ENCODE measurements around the gene DIPK1C.

The DIPK1C gene

GRCh38 chr18:74451148-74451547 is 6.0 kb downstream of the DIPK1C start:
- no peak for DNase-seq (ENCODE audit: low spot score)

- no peak for DNase-seq (ENCODE audit: low spot score)
These were observed 6.5 kb downstream of the DIPK1C start for GRCh38 chr18:74450626-74451025.

- no peak for DNase-seq (ENCODE audit: low spot score)
These were observed 9.5 kb downstream of the DIPK1C start for GRCh38 chr18:74447404-74448152.

DNA sequence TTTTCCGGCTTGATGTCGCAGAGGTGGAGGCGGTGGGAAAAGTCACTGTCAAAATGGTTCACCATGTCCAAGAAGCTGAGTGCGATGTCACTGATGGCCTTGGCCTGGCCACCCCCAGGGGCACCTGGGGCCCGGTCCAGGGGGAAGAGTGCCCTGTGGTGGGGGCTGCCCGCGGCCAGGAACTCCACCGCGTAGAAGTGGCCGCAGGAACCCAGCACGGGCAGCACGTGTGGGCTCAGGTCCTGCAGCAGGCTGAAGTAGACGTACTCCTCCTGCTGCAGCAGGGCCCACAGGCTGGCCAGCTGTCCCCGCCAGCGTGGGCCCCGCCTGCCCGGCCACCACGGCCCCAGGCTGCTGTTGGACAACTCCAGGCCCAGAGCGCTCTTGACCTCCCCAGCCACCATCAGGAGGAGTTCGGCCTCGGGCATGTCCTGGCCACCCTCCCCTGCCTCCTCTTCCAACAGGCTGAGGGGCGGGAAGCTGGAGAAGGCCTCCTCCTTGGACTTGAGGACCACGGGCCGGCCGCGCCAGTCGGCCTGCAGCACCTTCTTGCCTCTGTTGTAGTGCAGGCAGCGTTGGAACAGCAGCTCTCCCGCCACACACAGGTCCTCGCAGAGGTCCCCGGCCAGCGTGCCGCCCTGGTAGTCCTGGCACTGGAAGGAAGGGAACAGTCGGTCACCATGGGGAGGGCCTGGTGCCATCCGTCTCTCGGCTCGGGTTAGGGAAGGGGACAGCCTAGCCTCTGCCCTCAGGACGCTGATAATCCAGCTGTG is 10.3 kb downstream of the DIPK1C start:
- DNase-seq (ENCODE audit: low spot score), result no peak

DNA sequence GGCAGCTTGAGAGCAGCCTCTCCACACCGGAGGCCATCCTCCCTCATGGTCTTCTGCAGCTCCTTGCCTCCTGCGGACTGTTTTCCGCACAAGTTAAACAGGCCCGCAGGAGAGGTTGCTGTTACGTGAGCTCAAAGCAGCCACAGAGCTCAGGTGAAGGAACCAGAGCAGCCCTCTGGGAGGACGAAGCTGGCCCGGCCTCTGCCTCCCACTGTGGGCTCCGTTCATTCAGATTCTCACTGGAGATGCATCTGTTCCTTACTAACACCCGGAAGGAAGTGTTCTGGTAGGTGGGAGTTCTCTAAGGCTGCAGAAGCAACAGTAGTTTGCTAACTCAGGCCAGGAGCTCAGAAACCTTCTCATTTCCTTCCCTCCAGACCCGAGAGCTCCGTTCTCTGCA is 10.9 kb downstream of the DIPK1C start:
- DNase-seq (ENCODE audit: low spot score), result no peak

DNA sequence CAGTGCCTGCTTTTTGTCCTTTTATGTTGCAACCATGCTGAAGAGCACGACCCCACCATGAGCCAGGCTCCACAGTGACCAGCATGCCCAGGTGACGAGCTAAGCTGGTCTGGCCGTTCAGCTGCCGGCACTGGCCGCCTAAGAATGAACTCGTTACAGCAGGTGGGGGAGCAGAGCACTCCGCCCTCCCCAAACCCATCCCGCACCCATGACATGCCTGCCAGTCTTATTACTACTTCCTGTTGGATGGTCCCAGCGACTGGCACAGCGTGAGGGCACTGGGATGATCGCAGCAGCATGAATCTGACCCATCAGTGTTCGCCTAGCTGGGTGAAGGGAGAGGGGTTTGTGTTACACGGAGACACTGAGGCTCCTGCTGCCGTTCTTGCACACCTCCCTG is 11.5 kb downstream of the DIPK1C start:
- no peak for DNase-seq (ENCODE audit: low spot score)

DNA sequence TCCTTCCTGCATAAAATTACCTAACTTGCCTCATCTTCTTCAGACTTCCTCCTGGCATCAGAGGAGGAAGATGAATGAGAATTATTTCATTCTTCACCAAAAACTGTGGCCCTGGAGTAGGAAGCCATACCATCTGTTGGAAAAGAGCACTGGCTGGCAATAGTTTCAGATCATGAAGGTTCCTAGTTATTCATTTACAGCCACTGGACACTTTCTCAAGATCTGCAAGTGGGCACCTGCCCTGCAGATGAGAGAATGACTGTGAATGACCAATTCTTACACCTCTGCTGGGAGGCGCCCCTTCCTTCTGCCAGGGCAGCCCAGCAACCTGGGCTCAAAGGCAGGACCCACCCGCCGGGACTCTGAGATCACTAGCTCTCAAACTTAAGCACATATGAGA is 13.0 kb downstream of the DIPK1C start:
- DNase-seq (ENCODE audit: low spot score), result no peak

- DNase-seq (ENCODE audit: low spot score), result no peak
These were observed 16.2 kb downstream of the DIPK1C start for GRCh38 chr18:74440808-74441427.

DNA sequence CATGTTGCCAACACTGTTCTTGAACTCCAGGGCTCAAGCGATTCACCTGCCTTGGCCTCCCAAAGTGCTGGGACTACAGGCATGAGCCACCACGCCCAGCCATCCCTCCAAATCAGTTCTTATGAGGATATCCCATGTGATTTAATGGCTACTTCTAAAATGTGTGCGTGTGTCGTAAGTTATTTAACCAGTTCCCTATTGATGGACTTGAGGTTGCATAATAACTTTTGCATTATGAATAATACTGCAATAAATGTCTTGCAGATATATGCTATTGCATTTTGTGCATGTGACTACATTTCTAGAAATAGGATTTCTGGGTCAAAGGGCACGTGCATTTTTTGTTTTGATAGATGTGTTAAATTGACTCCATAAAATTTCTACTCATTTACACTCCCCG is 19.0 kb downstream of the DIPK1C start:
- DNase-seq (ENCODE audit: low spot score), result no peak

- DNase-seq (ENCODE audit: low spot score), result no peak
These were observed 20.8 kb downstream of the DIPK1C start for GRCh38 chr18:74436158-74436769.

DNA sequence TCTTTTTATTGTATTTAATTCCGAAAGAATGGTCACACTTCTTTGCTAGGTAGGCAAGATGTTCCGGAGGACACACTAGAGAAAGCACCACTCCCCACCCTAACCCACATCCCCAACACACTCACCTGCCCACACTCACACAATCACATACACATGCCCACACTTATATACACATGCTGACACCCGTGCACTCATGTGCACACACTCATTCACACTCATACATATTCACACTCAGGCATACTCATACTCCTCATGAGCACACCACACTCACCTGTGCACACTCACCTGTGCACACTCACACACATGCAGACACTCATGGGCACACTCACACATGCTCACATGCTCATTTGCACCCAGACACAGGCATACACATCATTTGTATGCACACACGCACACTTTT is 21.4 kb downstream of the DIPK1C start:
- DNase-seq (ENCODE audit: low spot score), result no peak

DNA sequence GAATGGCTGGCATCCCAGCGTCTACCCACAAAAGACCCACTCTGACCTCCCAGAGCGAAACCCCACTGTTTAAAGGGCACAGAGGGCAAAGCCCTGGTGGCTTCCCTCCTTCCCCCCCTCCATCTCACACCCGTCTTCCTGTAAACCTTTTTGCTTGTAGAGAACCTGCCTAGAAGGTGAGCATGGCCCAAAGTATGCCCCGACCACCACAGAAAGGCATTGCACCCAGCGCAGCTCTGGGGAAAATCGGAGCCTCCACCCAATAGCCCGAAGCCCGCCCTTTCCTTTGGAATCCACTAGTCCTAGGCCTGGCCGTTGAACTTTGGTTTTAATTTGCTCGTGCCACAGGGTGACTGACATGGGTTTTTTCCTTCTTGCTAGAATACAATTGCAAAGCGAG is 22.6 kb downstream of the DIPK1C start:
- DNase-seq (ENCODE audit: low spot score), result no peak

DNA sequence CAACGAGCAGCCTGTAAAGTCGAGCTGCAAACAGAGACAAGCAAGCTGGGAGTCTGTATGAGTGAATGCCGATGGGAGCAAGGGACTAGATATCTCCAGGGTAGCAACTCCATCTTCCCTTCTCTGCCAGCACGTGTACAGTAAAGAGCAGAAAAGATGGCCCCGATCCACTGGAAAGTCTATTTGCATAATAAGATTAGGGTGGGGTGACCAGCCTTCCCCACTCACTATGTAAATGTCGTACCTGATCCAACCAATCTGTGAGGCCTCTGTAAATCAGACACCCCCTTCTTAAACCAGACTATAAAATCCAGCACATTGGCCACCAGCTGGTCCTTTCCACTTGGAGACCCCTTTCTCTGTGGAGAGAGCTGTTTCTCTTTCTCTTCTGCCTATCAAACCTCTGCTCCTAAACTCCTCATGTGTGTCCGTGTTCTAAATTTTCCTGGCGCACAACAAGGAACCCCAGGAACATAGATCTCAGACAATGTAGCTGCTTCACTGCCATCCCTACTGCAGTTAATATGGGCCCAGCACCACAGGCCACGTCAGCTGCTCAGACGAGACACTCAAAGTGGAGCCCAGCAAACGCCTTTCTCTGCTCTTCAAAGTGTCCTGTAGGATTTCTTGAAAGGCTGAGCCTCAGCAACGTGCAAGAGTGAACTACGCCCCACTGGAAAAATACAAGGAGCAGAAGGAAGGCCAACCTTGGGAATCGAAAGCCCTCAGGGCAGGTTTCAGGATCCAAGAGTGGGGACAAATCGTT is 26.1 kb downstream of the DIPK1C start:
- no peak for DNase-seq (ENCODE audit: low spot score)

- no peak for DNase-seq (ENCODE audit: low spot score)
These were observed 26.9 kb downstream of the DIPK1C start for GRCh38 chr18:74430231-74430630.

- no peak for DNase-seq (ENCODE audit: low spot score)
These were observed 28.0 kb downstream of the DIPK1C start for GRCh38 chr18:74429096-74429495.

GRCh38 chr18:74427442-74428112 is 29.5 kb downstream of the DIPK1C start:
- DNase-seq (ENCODE audit: low spot score), result no peak

GRCh38 chr18:74425876-74426275 is 31.2 kb downstream of the DIPK1C start:
- DNase-seq (ENCODE audit: low spot score), result no peak

GRCh38 chr18:74425161-74425560 is 31.9 kb downstream of the DIPK1C start:
- no peak for DNase-seq (ENCODE audit: low spot score)

DNA sequence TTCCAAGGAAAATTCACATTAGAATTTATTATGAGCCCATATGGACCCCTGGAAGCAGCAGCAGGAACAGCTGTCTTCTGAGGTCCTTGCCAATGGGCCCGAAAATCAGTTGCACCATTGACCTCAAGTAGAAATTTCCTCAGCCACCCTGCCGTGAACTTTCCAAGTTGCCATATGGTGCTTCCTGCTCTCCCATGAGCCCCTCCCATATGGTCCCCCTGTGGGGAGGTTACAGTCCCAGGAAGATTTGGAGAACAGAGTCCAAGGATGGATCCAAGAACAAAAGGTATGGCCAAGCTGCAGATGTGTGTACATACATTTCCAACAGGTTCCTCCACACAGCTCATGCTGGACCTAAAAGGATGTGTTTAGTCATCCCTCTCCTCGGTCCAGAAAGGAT is 34.6 kb downstream of the DIPK1C start:
- no peak for DNase-seq (ENCODE audit: low spot score)

DNA sequence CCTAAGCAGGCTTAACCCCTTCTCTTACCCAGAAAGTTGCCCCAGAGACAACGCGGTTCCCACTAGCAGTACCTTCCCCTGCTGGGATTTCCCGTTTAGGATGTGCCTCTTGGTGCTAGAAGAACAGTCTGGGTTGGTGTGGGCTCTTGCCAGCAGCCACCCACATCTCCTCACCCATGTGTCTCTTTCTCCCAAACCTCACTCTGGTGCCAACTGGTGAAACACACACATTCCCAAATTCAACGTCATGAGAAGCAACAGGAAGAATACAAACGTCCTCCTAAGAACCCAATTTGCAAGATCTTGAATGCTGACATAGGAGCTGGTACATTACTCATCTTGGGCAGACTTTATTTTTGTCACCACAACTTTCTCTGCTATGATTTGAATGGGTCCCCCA is 36.2 kb downstream of the DIPK1C start:
- DNase-seq (ENCODE audit: low spot score), result no peak

DNA sequence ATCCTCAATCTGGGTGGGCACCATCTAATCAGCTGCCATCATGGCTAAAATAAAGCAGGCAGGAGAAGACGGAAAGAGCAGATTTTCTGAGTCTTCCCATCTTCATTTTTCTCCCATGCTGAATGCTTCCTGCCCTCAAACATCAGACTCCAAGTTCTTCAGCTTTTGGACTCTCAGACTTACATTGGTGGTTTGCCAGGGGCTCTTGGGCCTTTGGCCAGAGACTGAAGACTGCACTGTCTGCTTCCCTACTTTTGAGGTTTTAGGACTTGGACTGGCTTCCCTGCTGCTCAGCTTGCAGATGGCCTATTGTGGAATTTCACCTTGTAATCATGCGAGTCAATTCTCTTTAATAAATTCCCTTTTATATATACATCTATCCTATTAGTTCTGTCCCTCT is 36.6 kb downstream of the DIPK1C start:
- DNase-seq (ENCODE audit: low spot score), result no peak

Data from hematopoietic multipotent progenitor cell treated with erythropoietin and hydrocortisone succinate and interleukin-3 and kit ligand, for 17 days (in vitro differentiated cells).